ENCODE results near the gene RPS14.

RPS14 gene

GRCh38 chr5:150449517-150450339 lies at the start of gene RPS14:
Gene RPS14 (minus strand): TSS chr5:150449739. CDS start chr5:150447733, 2,006 bp downstream.
- in situ Hi-C loops (cut with MboI; ENCODE audit: low sequenced_read_pairs), result loop anchor here (10.0 kb wide), 2 partner anchors 205 to 395 kb away; partner anchors contain the start of gene IRGM

- in situ Hi-C loops (cut with MboI; ENCODE audit: low sequenced_read_pairs), result no loop called here
Observed at GRCh38 chr5:150498971-150499370, 49.4 kb upstream of the RPS14 start.

GRCh38 chr5:150498501-150498900 lies 49.0 kb upstream of the RPS14 start:
- in situ Hi-C loops (cut with MboI; ENCODE audit: low sequenced_read_pairs), result no loop called here

GRCh38 chr5:150497989-150498317 lies 48.4 kb upstream of the RPS14 start:
- in situ Hi-C loops (cut with MboI; ENCODE audit: low sequenced_read_pairs), result no loop called here

GRCh38 chr5:150497274-150497988 lies 47.9 kb upstream of the RPS14 start:
- in situ Hi-C loops (cut with MboI; ENCODE audit: low sequenced_read_pairs), result no loop called here

GRCh38 chr5:150496534-150496933 lies 47.0 kb upstream of the RPS14 start:
- in situ Hi-C loops (cut with MboI; ENCODE audit: low sequenced_read_pairs), result no loop called here

- in situ Hi-C loops (cut with MboI; ENCODE audit: low sequenced_read_pairs), result no loop called here
Observed at GRCh38 chr5:150496098-150496497, 46.6 kb upstream of the RPS14 start.

GRCh38 chr5:150492621-150493020 lies 43.1 kb upstream of the RPS14 start:
- in situ Hi-C loops (cut with MboI; ENCODE audit: low sequenced_read_pairs), result no loop called here

GRCh38 chr5:150491876-150492275 lies 42.3 kb upstream of the RPS14 start:
- in situ Hi-C loops (cut with MboI; ENCODE audit: low sequenced_read_pairs), result no loop called here

GRCh38 chr5:150490754-150491153 lies 41.2 kb upstream of the RPS14 start:
- in situ Hi-C loops (cut with MboI; ENCODE audit: low sequenced_read_pairs), result no loop called here

GRCh38 chr5:150490296-150490669 lies 40.7 kb upstream of the RPS14 start:
- in situ Hi-C loops (cut with MboI; ENCODE audit: low sequenced_read_pairs), result no loop called here

GRCh38 chr5:150489360-150490295 lies 40.1 kb upstream of the RPS14 start:
- in situ Hi-C loops (cut with MboI; ENCODE audit: low sequenced_read_pairs), result no loop called here

GRCh38 chr5:150488519-150489359 lies 39.2 kb upstream of the RPS14 start:
- in situ Hi-C loops (cut with MboI; ENCODE audit: low sequenced_read_pairs), result no loop called here

GRCh38 chr5:150487199-150488061 lies 37.9 kb upstream of the RPS14 start:
- in situ Hi-C loops (cut with MboI; ENCODE audit: low sequenced_read_pairs), result no loop called here

GRCh38 chr5:150486402-150487198 lies 37.1 kb upstream of the RPS14 start:
- in situ Hi-C loops (cut with MboI; ENCODE audit: low sequenced_read_pairs), result no loop called here

GRCh38 chr5:150485693-150486401 lies 36.3 kb upstream of the RPS14 start:
- in situ Hi-C loops (cut with MboI; ENCODE audit: low sequenced_read_pairs), result no loop called here

- in situ Hi-C loops (cut with MboI; ENCODE audit: low sequenced_read_pairs), result no loop called here
Observed at GRCh38 chr5:150484964-150485692, 35.6 kb upstream of the RPS14 start.

All from HL-60/S4 (cell line).